ENCODE results near the gene KLHL35.

DNA sequence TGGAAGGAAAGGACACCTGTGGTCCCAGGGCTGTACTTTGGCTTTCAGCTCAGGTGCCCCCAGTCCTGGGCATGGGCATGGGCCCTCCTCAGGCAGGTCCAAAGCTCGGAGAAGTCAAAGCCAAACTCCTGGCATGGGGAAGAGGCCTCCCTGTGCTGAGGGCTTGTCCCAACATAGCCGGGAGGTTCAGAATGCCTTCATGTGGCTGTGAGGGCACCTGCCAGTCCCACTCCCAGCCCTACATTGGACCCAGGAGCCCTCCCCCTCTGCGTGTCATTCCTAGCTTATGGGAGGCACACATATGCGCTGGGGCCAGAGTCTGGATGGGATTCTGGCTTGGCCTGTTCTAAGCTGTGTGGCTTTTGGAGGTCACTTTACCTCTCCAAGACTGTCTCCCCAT lies 1.0 kb upstream of the KLHL35 start:
- TF ChIP-seq, protein P1, sequence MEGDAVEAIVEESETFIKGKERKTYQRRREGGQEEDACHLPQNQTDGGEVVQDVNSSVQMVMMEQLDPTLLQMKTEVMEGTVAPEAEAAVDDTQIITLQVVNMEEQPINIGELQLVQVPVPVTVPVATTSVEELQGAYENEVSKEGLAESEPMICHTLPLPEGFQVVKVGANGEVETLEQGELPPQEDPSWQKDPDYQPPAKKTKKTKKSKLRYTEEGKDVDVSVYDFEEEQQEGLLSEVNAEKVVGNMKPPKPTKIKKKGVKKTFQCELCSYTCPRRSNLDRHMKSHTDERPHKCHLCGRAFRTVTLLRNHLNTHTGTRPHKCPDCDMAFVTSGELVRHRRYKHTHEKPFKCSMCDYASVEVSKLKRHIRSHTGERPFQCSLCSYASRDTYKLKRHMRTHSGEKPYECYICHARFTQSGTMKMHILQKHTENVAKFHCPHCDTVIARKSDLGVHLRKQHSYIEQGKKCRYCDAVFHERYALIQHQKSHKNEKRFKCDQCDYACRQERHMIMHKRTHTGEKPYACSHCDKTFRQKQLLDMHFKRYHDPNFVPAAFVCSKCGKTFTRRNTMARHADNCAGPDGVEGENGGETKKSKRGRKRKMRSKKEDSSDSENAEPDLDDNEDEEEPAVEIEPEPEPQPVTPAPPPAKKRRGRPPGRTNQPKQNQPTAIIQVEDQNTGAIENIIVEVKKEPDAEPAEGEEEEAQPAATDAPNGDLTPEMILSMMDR (IDR thresholded peaks at IDR 0.05), result no peak
- no peak for TF ChIP-seq POLR2A (IDR thresholded peaks at IDR 0.05)
- TF ChIP-seq POLR2AphosphoS5 (IDR thresholded peaks at IDR 0.05), result no peak
